ENCODE data around the gene RAB37.

- TF ChIP-seq SUZ12 (IDR thresholded peaks at IDR 0.05; ENCODE audit: low read length) = no peak
- no peak for TF ChIP-seq CTCF (IDR thresholded peaks at IDR 0.05; ENCODE audit: control extremely low read depth in 1 of 3, insufficient read depth in 1 of 3, low read depth in 1 of 3, low read length in 3 of 3)
- no peak for TF ChIP-seq POLR2AphosphoS5 (IDR thresholded peaks at IDR 0.05; ENCODE audit: low read depth, low read length)
- no peak for TF ChIP-seq SIN3A (conservative IDR thresholded peaks at IDR 0.05 in 1 of 2, IDR thresholded peaks at IDR 0.05 in 1 of 2; ENCODE audit: low read depth in 1 of 2, low read length in 2 of 2)
These were observed 59.8 kb downstream of the RAB37 start for GRCh38 chr17:74796866-74797265.

Data from H1 (cell line).